ENCODE measurements around the gene MAPK13.

DNA sequence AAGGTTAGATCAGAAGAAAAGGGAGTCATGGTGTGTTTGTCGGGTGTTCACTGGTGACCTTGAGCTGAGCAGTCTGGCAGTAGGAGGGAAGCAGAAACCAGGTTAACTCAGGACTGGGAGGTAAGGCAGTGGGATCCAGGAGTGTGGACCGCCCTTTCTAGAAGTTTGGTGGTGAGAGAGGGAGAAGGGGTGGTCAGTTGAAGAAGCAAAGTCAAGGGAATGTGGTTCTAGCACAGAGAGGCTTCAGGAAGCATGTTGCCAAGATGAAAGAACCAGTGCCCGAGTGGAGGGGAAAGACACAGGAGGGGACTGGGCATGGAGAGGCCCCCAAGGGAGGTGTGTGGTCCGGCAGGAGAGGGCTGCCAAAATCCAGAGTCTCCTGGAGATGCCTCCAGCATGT lies 3.6 kb downstream of the MAPK13 start:
- TF ChIP-seq POLR2A (IDR thresholded peaks at IDR 0.05), result no peak
- TF ChIP-seq, protein P1, sequence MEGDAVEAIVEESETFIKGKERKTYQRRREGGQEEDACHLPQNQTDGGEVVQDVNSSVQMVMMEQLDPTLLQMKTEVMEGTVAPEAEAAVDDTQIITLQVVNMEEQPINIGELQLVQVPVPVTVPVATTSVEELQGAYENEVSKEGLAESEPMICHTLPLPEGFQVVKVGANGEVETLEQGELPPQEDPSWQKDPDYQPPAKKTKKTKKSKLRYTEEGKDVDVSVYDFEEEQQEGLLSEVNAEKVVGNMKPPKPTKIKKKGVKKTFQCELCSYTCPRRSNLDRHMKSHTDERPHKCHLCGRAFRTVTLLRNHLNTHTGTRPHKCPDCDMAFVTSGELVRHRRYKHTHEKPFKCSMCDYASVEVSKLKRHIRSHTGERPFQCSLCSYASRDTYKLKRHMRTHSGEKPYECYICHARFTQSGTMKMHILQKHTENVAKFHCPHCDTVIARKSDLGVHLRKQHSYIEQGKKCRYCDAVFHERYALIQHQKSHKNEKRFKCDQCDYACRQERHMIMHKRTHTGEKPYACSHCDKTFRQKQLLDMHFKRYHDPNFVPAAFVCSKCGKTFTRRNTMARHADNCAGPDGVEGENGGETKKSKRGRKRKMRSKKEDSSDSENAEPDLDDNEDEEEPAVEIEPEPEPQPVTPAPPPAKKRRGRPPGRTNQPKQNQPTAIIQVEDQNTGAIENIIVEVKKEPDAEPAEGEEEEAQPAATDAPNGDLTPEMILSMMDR (IDR thresholded peaks at IDR 0.05), result no peak

All from esophagus squamous epithelium (tissue), 4 donors.